RWPE2 (cell line): ENCODE data around the gene TAF4.

Source experiments
- ATAC-seq: fragments of 200-7000 bp; cut with Tn5 transposase; 3 replicates; pipeline ENCODE4 v1.9.1; 2021; ENCODE audit warnings: low read depth
- DNase-seq: peaks from one replicate; pipeline ENCODE4 v3.0.0-alpha.2; 2020; ENCODE audit warnings: low spot score
- H3K27ac ChIP-seq: fragments of 450-650 bp; 2 replicates; pipeline ENCODE4 v1.5.1; 2017; ENCODE audit warnings: mild to moderate bottlenecking; ENCODE audit not compliant: poor library complexity, severe bottlenecking
- H3K27me3 ChIP-seq: fragments of 250-450 bp; sonication (Bioruptor Pico); 2 replicates; pipeline ENCODE4 v1.5.1; 2021; ENCODE audit warnings: mild to moderate bottlenecking, moderate library complexity; ENCODE audit not compliant: insufficient read depth, poor library complexity, severe bottlenecking
- H3K36me3 ChIP-seq: fragments of 250-450 bp; sonication (Bioruptor Pico); 2 replicates; pipeline ENCODE4 v1.5.1; 2020; ENCODE audit warnings: low read depth, mild to moderate bottlenecking, moderate library complexity
- H3K4me1 ChIP-seq: fragments of 250-450 bp; sonication (Bioruptor Pico); 2 replicates; pipeline ENCODE4 v1.5.1; 2021; ENCODE audit warnings: mild to moderate bottlenecking, moderate library complexity; ENCODE audit not compliant: insufficient read depth, poor library complexity, severe bottlenecking
- H3K4me3 ChIP-seq: fragments of 250-450 bp; sonication (Bioruptor Pico); 2 replicates; pipeline ENCODE4 v1.5.1; 2021; ENCODE audit warnings: mild to moderate bottlenecking, moderate library complexity; ENCODE audit not compliant: severe bottlenecking
- H3K9me3 ChIP-seq: fragments of 250-450 bp; sonication (Bioruptor Pico); 2 replicates; pipeline ENCODE4 v1.5.1; 2021; ENCODE audit warnings: mild to moderate bottlenecking, moderate library complexity; ENCODE audit not compliant: severe bottlenecking
- CTCF ChIP-seq: fragments of 450-650 bp; IDR thresholded peaks from one replicate; pipeline ENCODE4 v1.5.1; 2017; ENCODE audit warnings: mild to moderate bottlenecking, moderate library complexity; ENCODE audit not compliant: poor library complexity, severe bottlenecking

The TAF4 gene

GRCh38 chr20:62054451-62054953, 11.2 kb downstream of the TAF4 start:
- H3K9me3 ChIP-seq, result no peaks in the 10 kb centered on the region
- H3K4me1 ChIP-seq, result no peaks in the 10 kb centered on the region
- H3K27ac ChIP-seq, result no peak overlapping the region
- no peaks in the 10 kb centered on the region for H3K27me3 ChIP-seq
- H3K36me3 ChIP-seq, result peaks cover 10% of the 10 kb centered on the region
- ATAC-seq (peak; percentile 3; the same call in 1 of the 3 replicates), DNase-seq (peak; percentile 79)
- TF ChIP-seq CTCF, result no peak
- H3K4me3 ChIP-seq, result no peak overlapping the region

GRCh38 chr20:62053465-62054196, 12.1 kb downstream of the TAF4 start:
- no peak for ATAC-seq
- DNase-seq, result peak; percentile 78
- H3K27me3 ChIP-seq, result no peaks in the 10 kb centered on the region
- no peak overlapping the region for H3K4me3 ChIP-seq
- no peaks in the 10 kb centered on the region for H3K9me3 ChIP-seq
- no peaks in the 10 kb centered on the region for H3K4me1 ChIP-seq
- H3K27ac ChIP-seq, result no peak overlapping the region
- peaks cover 10% of the 10 kb centered on the region for H3K36me3 ChIP-seq
- TF ChIP-seq CTCF, result no peak

GRCh38 chr20:62052842-62053464, 12.7 kb downstream of the TAF4 start:
- DNase-seq (peak; percentile 85), ATAC-seq (no peak)
- Histone ChIP-seq H3K9me3 (no peaks in the 10 kb centered on the region), H3K4me3 (no peak overlapping the region), H3K27me3 (no peaks in the 10 kb centered on the region), H3K4me1 (no peaks in the 10 kb centered on the region), H3K27ac (no peak overlapping the region), H3K36me3 (peaks cover 10% of the 10 kb centered on the region)
- no peak for TF ChIP-seq CTCF

GRCh38 chr20:62052336-62052841, 13.3 kb downstream of the TAF4 start:
- no peak overlapping the region for H3K4me3 ChIP-seq
- no peaks in the 10 kb centered on the region for H3K27me3 ChIP-seq
- peaks cover 10% of the 10 kb centered on the region for H3K36me3 ChIP-seq
- ATAC-seq (no peak), DNase-seq (peak; percentile 84)
- H3K27ac ChIP-seq, result no peak overlapping the region
- TF ChIP-seq CTCF, result no peak
- H3K4me1 ChIP-seq, result no peaks in the 10 kb centered on the region
- no peaks in the 10 kb centered on the region for H3K9me3 ChIP-seq
